ENCODE results near the gene WNT3A. TPM values are rescaled to one million over a fixed set of nuclear protein-coding genes. Genes with fewer than 3 reads are reported as not detected.

The WNT3A gene
- total RNA-seq, 4 donors from 2014 or later, result not detected

DNA sequence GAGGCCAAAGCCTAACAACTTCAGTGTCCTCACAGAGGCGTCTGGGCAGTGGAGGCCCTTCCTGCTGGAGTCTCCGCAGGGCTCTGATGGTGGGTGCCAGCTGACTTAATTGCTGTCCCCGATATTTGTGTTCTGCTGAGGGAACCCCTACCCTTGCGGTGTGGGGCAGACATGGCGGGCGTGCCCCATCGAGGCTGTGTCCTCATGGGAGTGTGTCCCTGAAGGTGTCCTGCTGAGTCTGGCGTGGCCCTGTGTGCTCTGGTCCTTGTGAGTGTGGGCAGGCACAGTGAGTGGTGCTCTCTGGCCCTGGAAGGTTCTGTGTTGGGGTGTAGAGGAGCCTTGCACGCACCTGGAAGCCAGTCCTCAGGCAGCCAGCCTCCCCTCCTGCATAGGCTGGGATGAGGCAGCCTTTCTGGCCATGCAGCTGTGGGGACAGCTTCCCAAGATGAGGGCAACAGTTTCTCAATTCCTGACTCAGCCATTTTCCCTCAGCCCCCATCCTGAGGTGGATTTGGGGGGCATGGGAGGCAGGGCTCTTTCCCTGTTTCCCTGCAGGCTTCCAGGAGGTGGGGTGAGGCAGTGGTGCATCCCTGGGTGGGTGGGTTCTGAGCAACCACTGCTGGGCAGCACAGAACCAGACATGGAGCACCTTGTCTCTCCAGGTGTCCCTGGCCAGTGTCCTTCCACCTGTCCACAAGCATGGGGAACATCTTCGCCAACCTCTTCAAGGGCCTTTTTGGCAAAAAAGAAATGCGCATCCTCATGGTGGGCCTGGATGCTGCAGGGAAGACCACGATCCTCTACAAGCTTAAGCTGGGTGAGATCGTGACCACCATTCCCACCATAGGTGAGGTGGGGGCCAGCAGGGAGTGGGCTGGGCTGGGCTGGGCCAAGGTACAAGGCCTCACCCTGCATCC is 89.9 kb downstream of the WNT3A start:
- intact Hi-C loops (cut with DNase I), result no loop called here
- TF ChIP-seq POLR2A (IDR thresholded peaks at IDR 0.05; ENCODE audit: low read depth) (no peak), EP300 (IDR thresholded peaks at IDR 0.05) (no peak), POLR2AphosphoS5 (IDR thresholded peaks at IDR 0.05) (no peak)
- TF ChIP-seq, protein P1, sequence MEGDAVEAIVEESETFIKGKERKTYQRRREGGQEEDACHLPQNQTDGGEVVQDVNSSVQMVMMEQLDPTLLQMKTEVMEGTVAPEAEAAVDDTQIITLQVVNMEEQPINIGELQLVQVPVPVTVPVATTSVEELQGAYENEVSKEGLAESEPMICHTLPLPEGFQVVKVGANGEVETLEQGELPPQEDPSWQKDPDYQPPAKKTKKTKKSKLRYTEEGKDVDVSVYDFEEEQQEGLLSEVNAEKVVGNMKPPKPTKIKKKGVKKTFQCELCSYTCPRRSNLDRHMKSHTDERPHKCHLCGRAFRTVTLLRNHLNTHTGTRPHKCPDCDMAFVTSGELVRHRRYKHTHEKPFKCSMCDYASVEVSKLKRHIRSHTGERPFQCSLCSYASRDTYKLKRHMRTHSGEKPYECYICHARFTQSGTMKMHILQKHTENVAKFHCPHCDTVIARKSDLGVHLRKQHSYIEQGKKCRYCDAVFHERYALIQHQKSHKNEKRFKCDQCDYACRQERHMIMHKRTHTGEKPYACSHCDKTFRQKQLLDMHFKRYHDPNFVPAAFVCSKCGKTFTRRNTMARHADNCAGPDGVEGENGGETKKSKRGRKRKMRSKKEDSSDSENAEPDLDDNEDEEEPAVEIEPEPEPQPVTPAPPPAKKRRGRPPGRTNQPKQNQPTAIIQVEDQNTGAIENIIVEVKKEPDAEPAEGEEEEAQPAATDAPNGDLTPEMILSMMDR (IDR thresholded peaks at IDR 0.05), result no peak
- WGBS, result 100% methylated on average over 3 of the region's 13 CpGs
- Histone ChIP-seq H3K4me1 (peaks cover 32 to 64% (median 49%) of the 10 kb centered on the region in 4 donors), H3K27ac (replicated peaks in 1 of 4) (no peak overlapping the region), H3K36me3 (peaks cover 34 to 63% (median 55%) of the 10 kb centered on the region in 4 donors), H3K27me3 (no peaks in the 10 kb centered on the region), H3K4me3 (no peak overlapping the region), H3K9me3 (peaks cover 0 to 11% (median 7%) of the 10 kb centered on the region in 4 donors)
- DNase-seq (ENCODE audit: extremely low spot score), result no peak

DNA sequence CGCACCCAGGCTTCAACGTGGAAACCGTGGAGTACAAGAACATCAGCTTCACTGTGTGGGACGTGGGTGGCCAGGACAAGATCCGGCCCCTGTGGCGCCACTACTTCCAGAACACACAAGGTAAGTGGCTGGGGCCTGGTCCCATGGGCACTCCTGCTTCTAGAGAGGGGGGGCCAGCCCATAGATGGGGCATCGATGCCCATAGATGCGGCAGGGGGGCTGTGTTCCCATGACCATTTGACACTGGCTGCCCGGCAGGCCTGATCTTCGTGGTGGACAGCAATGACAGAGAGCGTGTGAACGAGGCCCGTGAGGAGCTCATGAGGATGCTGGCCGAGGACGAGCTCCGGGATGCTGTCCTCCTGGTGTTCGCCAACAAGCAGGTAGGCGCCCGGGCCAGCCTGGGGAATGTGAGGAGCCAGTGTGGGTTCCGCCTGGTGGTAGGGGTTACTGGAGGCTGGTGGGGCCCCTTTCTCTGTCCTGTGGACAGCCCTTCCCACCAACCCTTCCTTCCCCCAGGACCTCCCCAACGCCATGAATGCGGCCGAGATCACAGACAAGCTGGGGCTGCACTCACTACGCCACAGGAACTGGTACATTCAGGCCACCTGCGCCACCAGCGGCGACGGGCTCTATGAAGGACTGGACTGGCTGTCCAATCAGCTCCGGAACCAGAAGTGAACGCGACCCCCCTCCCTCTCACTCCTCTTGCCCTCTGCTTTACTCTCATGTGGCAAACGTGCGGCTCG is 90.7 kb downstream of the WNT3A start:
- Histone ChIP-seq H3K27ac (replicated peaks in 1 of 4) (no peak overlapping the region), H3K36me3 (peaks cover 34 to 60% (median 54%) of the 10 kb centered on the region in 4 donors), H3K27me3 (no peaks in the 10 kb centered on the region), H3K9me3 (peaks cover 0 to 11% (median 7%) of the 10 kb centered on the region in 4 donors), H3K4me1 (peaks cover 32 to 64% (median 49%) of the 10 kb centered on the region in 4 donors), H3K4me3 (no peak overlapping the region)
- TF ChIP-seq POLR2AphosphoS5 (IDR thresholded peaks at IDR 0.05) (no peak), EP300 (IDR thresholded peaks at IDR 0.05) (no peak), POLR2A (IDR thresholded peaks at IDR 0.05; ENCODE audit: low read depth) (no peak)
- TF ChIP-seq, protein P1 (IDR thresholded peaks at IDR 0.05), result no peak
- DNase-seq (ENCODE audit: extremely low spot score), result no peak
- intact Hi-C loops (cut with DNase I), result no loop called here
- 93% methylated on average over 30 of the region's 34 CpGs for WGBS

DNA sequence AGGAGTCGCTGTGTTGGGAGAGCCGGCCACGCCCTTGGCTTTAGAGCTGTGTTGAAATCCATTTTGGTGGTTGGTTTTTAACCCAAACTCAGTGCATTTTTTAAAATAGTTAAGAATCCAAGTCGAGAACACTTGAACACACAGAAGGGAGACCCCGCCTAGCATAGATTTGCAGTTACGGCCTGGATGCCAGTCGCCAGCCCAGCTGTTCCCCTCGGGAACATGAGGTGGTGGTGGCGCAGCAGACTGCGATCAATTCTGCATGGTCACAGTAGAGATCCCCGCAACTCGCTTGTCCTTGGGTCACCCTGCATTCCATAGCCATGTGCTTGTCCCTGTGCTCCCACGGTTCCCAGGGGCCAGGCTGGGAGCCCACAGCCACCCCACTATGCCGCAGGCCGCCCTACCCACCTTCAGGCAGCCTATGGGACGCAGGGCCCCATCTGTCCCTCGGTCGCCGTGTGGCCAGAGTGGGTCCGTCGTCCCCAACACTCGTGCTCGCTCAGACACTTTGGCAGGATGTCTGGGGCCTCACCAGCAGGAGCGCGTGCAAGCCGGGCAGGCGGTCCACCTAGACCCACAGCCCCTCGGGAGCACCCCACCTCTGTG is 91.6 kb downstream of the WNT3A start:
- peaks cover 34 to 56% (median 52%) of the 10 kb centered on the region in 4 donors for H3K36me3 ChIP-seq
- DNase-seq (ENCODE audit: extremely low spot score), result no peak
- intact Hi-C loops (cut with DNase I), result no loop called here

DNA sequence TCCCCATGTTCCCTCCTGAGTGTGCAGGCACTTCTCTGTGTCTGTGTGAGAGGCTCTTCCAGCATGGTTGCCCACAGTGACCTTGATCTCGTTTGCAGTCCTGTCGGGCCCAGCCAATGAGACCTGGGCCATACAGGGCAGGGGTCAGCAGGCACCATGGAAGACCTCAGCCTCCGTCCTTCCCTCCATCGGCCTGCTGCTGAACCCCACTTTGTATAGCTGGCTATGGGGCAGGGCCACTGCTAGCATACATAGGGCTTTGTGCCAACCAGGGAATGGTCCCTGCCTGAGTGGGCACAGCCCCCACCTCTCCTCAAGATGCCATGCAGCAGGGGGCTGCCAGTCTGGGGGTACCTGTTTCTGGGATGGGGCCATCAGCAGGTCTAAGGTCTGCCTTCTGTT is 92.5 kb downstream of the WNT3A start:
- no peak for TF ChIP-seq POLR2AphosphoS5 (IDR thresholded peaks at IDR 0.05)
- TF ChIP-seq, protein P1 (IDR thresholded peaks at IDR 0.05), result no peak
- TF ChIP-seq EP300 (IDR thresholded peaks at IDR 0.05), result no peak
- no peak for TF ChIP-seq POLR2A (IDR thresholded peaks at IDR 0.05; ENCODE audit: low read depth)
- 44% methylated on average over 4 of the region's 4 CpGs for WGBS
- peaks cover 32 to 62% (median 49%) of the 10 kb centered on the region in 4 donors for H3K4me1 ChIP-seq
- DNase-seq (ENCODE audit: extremely low spot score), result no peak
- peaks cover 0 to 9% (median 7%) of the 10 kb centered on the region in 4 donors for H3K9me3 ChIP-seq
- no peaks in the 10 kb centered on the region for H3K27me3 ChIP-seq
- no peak overlapping the region for H3K4me3 ChIP-seq
- no peak overlapping the region for H3K27ac ChIP-seq (replicated peaks in 1 of 4)
- intact Hi-C loops (cut with DNase I), result no loop called here
- H3K36me3 ChIP-seq, result peaks cover 34 to 56% (median 52%) of the 10 kb centered on the region in 4 donors

More for the DNA sequence above, 91.6 kb downstream of the WNT3A start:
- Histone ChIP-seq H3K27me3 (no peaks in the 10 kb centered on the region), H3K4me1 (peaks cover 25 to 57% (median 41%) of the 10 kb centered on the region in 4 donors), H3K4me3 (no peak overlapping the region), H3K27ac (replicated peaks in 1 of 4) (no peak overlapping the region), H3K9me3 (peaks cover 0 to 11% (median 7%) of the 10 kb centered on the region in 4 donors)
- 92% methylated on average over 17 of the region's 28 CpGs for WGBS
- peak in 1 of 2 donors; percentile 19 for TF ChIP-seq POLR2AphosphoS5 (IDR thresholded peaks at IDR 0.05)
- TF ChIP-seq, protein P1 (IDR thresholded peaks at IDR 0.05), result no peak
